Transverse colon (tissue), 4 donors: ENCODE measurements around the gene PALM. TPM values are rescaled to one million over a fixed set of nuclear protein-coding genes. Genes with fewer than 3 reads are reported as not detected.

Experiments
- DNase-seq: peaks from one replicate; pipeline ENCODE4 v3.0.0-alpha.2; 2019
- H3K27ac ChIP-seq, 4 donors: fragments of 200-600 bp; sonication (generic); 2 replicates each; pipeline ENCODE4 v1.5.1; 2016 to 2018; ENCODE audit warnings: inconsistent platforms in 4 of 4
- H3K27me3 ChIP-seq: fragments of 200-600 bp; sonication (generic); 2 replicates; pipeline ENCODE4 v1.5.1; 2017; ENCODE audit warnings: inconsistent platforms
- H3K36me3 ChIP-seq, 4 donors: fragments of 200-600 bp; sonication (generic); 2 replicates each; pipeline ENCODE4 v1.5.1; 2017 to 2019; ENCODE audit warnings: inconsistent platforms in 4 of 4
- H3K4me1 ChIP-seq, 4 donors: fragments of 200-600 bp; sonication (generic); 2 replicates each; pipeline ENCODE4 v1.5.1; 2017 to 2020; ENCODE audit warnings: inconsistent platforms in 4 of 4
- H3K4me3 ChIP-seq, 4 donors: fragments of 200-600 bp; sonication (generic); 1 replicate in 1 of 4; 2 replicates in 3 of 4; pipeline versions ENCODE4 v1.5.1 to v1.6.1; 2017 to 2019; ENCODE audit warnings: inconsistent platforms in 4 of 4
- H3K9me3 ChIP-seq, 2 donors: fragments of 200-600 bp; sonication (generic); 2 replicates each; pipeline ENCODE4 v1.5.1; 2017 to 2019; ENCODE audit warnings: inconsistent platforms in 2 of 2
- CTCF ChIP-seq, 5 experiments: fragments of 200-600 bp in 3 of 5; fragments of 450-650 bp in 2 of 5; sonication (generic) in 3 of 5; IDR thresholded peaks; 1 replicate in 2 of 5; 2 replicates in 3 of 5; pipeline ENCODE4 v1.5.1; 2016 to 2017; ENCODE audit warnings: antibody characterized with exemption in 5 of 5, inconsistent platforms in 3 of 5, mild to moderate bottlenecking in 2 of 5, moderate library complexity in 1 of 5
- EP300 ChIP-seq: sonication (generic); formaldehyde crosslinking; IDR thresholded peaks from one replicate; pipeline ENCODE4 v1.6.1; 2017; ENCODE audit warnings: antibody characterized with exemption, low read depth
- POLR2A ChIP-seq: fragments of 450-650 bp; IDR thresholded peaks from one replicate; pipeline ENCODE4 v1.6.1; 2016; ENCODE audit warnings: antibody characterized with exemption, mild to moderate bottlenecking, moderate library complexity
- POLR2AphosphoS5 ChIP-seq, 3 donors: sonication (generic); formaldehyde crosslinking; IDR thresholded peaks; one replicate each; pipeline ENCODE4 v1.6.1; 2016; ENCODE audit warnings: antibody characterized with exemption in 3 of 3
- WGBS, 2 donors: methylation state at CpG; one replicate each; pipeline ENCODE4 v1.1.5; 2018; ENCODE audit warnings: low coverage in 1 of 2; 5-methylcytosine and 5-hydroxymethylcytosine counted together
- in situ Hi-C, 4 donors: fragments of 200-750 bp; cut with MboI; loops; one replicate each; pipeline versions ENCODE4 v1.15.0 to v1.15.1; 2017; ENCODE audit warnings: low sequenced_read_pairs in 3 of 4, low pct_ligation_motif_present in 1 of 4, low pct_unique_long_range_greater_than_20kb in 1 of 4
- intact Hi-C: fragments of 100-400 bp; cut with DNase I; formaldehyde crosslinking; loops from one replicate; pipeline ENCODE4 v1.15.1; 2023; ENCODE audit warnings: low total_unique reads
- total RNA-seq, 4 donors: library from RNA; depleted of rRNA; stranded (reverse); fragments of >200 nt; gene quantifications; one replicate each; pipeline ENCODE4 v1.1.0, GENCODE V29; 2016

The PALM gene
- total RNA-seq, 4 donors from 2014 or later = 14.1 to 99.3 (median 29.8) TPM

- no peak for DNase-seq
- H3K9me3 ChIP-seq = no peaks in the 10 kb centered on the region
- no peak for TF ChIP-seq CTCF (IDR thresholded peaks at IDR 0.05)
- no peak for TF ChIP-seq POLR2AphosphoS5 (IDR thresholded peaks at IDR 0.05)
- H3K4me3 ChIP-seq = no peak overlapping the region
- intact Hi-C loops = no loop called here
- in situ Hi-C loops = no loop called here
- H3K36me3 ChIP-seq = no peaks in the 10 kb centered on the region
- H3K4me1 ChIP-seq = peaks cover 0 to 7% (median 3%) of the 10 kb centered on the region in 4 donors
- WGBS, 2 donors = 50 to 66% methylated on average over 2 to 33 of the region's 33 CpGs
- H3K27me3 ChIP-seq = no peaks in the 10 kb centered on the region
- peak overlapping the region; percentile 36 to 59 (median 52) for H3K27ac ChIP-seq
Observed at GRCh38 chr19:788983-789700, 80.4 kb downstream of the PALM start.

GRCh38 chr19:789701-790060, 80.9 kb downstream of the PALM start:
- Histone ChIP-seq H3K9me3 (no peaks in the 10 kb centered on the region), H3K27me3 (no peaks in the 10 kb centered on the region), H3K4me3 (no peak overlapping the region), H3K27ac (peak overlapping the region; percentile 36 to 59 (median 52)), H3K4me1 (peaks cover 0 to 7% (median 3%) of the 10 kb centered on the region in 4 donors), H3K36me3 (no peaks in the 10 kb centered on the region)
- in situ Hi-C loops = no loop called here
- WGBS, 2 donors = 60 to 73% methylated on average over 6 to 9 of the region's 9 CpGs
- intact Hi-C loops = no loop called here
- DNase-seq = no peak
- TF ChIP-seq POLR2AphosphoS5 (IDR thresholded peaks at IDR 0.05) (no peak), EP300 (no peak), POLR2A (no peak), CTCF (IDR thresholded peaks at IDR 0.05) (no peak)

DNA sequence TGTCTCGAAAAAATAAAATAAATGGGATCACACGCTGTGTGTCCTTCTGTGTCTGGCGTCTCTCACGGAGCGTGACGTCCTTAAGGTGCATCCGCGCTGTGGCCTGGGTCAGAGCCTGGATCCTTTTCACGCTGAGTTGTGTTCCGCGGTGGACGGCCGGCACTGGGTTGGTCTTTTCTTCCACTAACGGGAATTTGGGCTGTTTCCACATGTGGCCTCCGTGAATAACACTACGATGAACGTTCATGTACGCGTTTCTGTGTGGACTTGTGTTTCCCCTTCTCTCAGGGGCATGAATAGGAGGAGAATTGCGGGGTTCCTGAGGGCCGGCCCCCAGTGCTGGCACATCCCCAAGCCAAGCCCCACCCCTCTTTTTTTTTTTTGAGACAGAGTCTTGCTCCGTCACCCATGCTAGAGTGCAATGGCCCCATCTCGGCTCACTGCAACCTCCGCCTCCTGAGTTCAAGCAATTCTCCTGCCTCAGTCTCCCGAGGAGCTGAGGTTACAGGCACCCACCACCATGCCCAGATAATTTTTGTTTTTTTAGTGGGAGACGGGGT, 82.4 kb downstream of the PALM start:
- 87 to 93% methylated on average over 12 to 26 of the region's 26 CpGs for WGBS, 2 donors
- H3K27ac ChIP-seq = no peak overlapping the region

More for the DNA sequence above, 82.4 kb downstream of the PALM start:
- in situ Hi-C loops = no loop called here
- H3K9me3 ChIP-seq = no peaks in the 10 kb centered on the region
- intact Hi-C loops = no loop called here
- no peaks in the 10 kb centered on the region for H3K36me3 ChIP-seq
- no peaks in the 10 kb centered on the region for H3K27me3 ChIP-seq
- TF ChIP-seq EP300 (no peak), CTCF (IDR thresholded peaks at IDR 0.05) (no peak), POLR2AphosphoS5 (IDR thresholded peaks at IDR 0.05) (no peak), POLR2A (no peak)
- H3K4me3 ChIP-seq = no peak overlapping the region
- H3K4me1 ChIP-seq = peaks cover 0 to 14% (median 6%) of the 10 kb centered on the region in 4 donors
- DNase-seq = no peak
